Calu3 (cell line): Measurements from ENCODE around the gene ABLIM2. TPM values are rescaled to one million over a fixed set of nuclear protein-coding genes. Genes with fewer than 3 reads are reported as not detected.

Experiments used
- BruUV-seq: library from RNA; stranded (reverse); fragments of 400-500 nt; replicated peaks from 2 replicates; lab custom pipeline; 2021; lab: Mats Ljungman, UMichigan
- CTCF ChIA-PET: fragments of 300-600 bp; sonication (Branson Sonifier 250); formaldehyde crosslinking; loops from one replicate; lab custom pipeline; 2022; ENCODE audit warnings: antibody characterized with exemption; lab: Charles Lee
- DNase-seq: peaks from one replicate; pipeline ENCODE4 v3.0.0; 2022
- H3K27ac Mint-ChIP-seq: one replicate; pipeline ENCODE4 v1.8.0; 2022; ENCODE audit warnings: mixed read lengths; ENCODE audit not compliant: unreplicated experiment
- H3K27me3 Mint-ChIP-seq: one replicate; pipeline ENCODE4 v1.8.0; 2022; ENCODE audit warnings: mixed read lengths; ENCODE audit not compliant: unreplicated experiment
- H3K36me3 Mint-ChIP-seq: one replicate; pipeline ENCODE4 v1.8.0; 2022; ENCODE audit warnings: mild to moderate bottlenecking, moderate library complexity, mixed read lengths; ENCODE audit not compliant: insufficient read depth, unreplicated experiment
- H3K4me1 Mint-ChIP-seq: one replicate; pipeline ENCODE4 v1.8.0; 2022; ENCODE audit warnings: mild to moderate bottlenecking, low read depth, mixed read lengths; ENCODE audit not compliant: unreplicated experiment
- H3K4me3 Mint-ChIP-seq: one replicate; pipeline ENCODE4 v1.8.0; 2022; ENCODE audit warnings: mild to moderate bottlenecking, low read depth, moderate library complexity, mixed read lengths; ENCODE audit not compliant: unreplicated experiment
- H3K9me3 Mint-ChIP-seq: one replicate; pipeline ENCODE4 v1.8.0; 2022; ENCODE audit warnings: low read depth, mixed read lengths; ENCODE audit not compliant: unreplicated experiment
- CTCF ChIP-seq: fragments of 200-600 bp; IDR thresholded peaks from one replicate; pipeline ENCODE4 v1.8.0; 2022; ENCODE audit warnings: antibody characterized with exemption; ENCODE audit not compliant: unreplicated experiment
- intact Hi-C: fragments of 100-400 bp; cut with micrococcal nuclease; formaldehyde crosslinking; loops from one replicate; pipeline ENCODE4 v1.10.0; 2022; ENCODE audit not compliant: unreplicated experiment
- total RNA-seq: library from RNA; stranded (reverse); gene quantifications from 2 replicates; pipeline ENCODE4 v1.2.3, GENCODE V29; 2022

Gene ABLIM2
- total RNA-seq, 1 experiment from 2014 or later = 1.0 TPM

- H3K4me1 Mint-ChIP-seq = peaks cover 30% of the 10 kb centered on the region
- no TSS peak for BruUV-seq
- no peaks in the 10 kb centered on the region for H3K27me3 Mint-ChIP-seq
- intact Hi-C loops = loop anchor here (10.0 kb wide), 1 partner anchor 395 kb away; the partner anchor contains the start of gene GPR78
- no peak overlapping the region for H3K4me3 Mint-ChIP-seq
- CTCF ChIA-PET = no interaction called here
- H3K27ac Mint-ChIP-seq = no peak overlapping the region
- H3K36me3 Mint-ChIP-seq = peaks cover 10% of the 10 kb centered on the region
- no peaks in the 10 kb centered on the region for H3K9me3 Mint-ChIP-seq
- DNase-seq = no peak
- no peak for TF ChIP-seq CTCF
These were observed 31.2 kb upstream of the ABLIM2 start for GRCh38 chr4:8189551-8190466.

GRCh38 chr4:8188743-8189550, 30.3 kb upstream of the ABLIM2 start:
- Mint-ChIP-seq H3K4me1 (peaks cover 35% of the 10 kb centered on the region), H3K9me3 (no peaks in the 10 kb centered on the region), H3K27ac (no peak overlapping the region), H3K4me3 (no peak overlapping the region), H3K27me3 (no peaks in the 10 kb centered on the region), H3K36me3 (peaks cover 10% of the 10 kb centered on the region)
- CTCF ChIA-PET = interaction anchor here (1.7 kb wide), 1 partner anchor 12 kb away, joined by 6 read pairs; no protein-coding TSS in a partner anchor
- DNase-seq = no peak
- BruUV-seq = no TSS peak
- no peak for TF ChIP-seq CTCF
- intact Hi-C loops = loop anchor here (10.0 kb wide), 1 partner anchor 396 kb away; the partner anchor contains the start of gene GPR78

GRCh38 chr4:8188085-8188484, 29.5 kb upstream of the ABLIM2 start:
- no TSS peak for BruUV-seq
- Mint-ChIP-seq H3K27me3 (no peaks in the 10 kb centered on the region), H3K4me3 (peak overlapping the region; percentile 17), H3K9me3 (no peaks in the 10 kb centered on the region), H3K27ac (peak overlapping the region; percentile 40), H3K4me1 (peaks cover 40% of the 10 kb centered on the region), H3K36me3 (peaks cover 16% of the 10 kb centered on the region)
- CTCF ChIA-PET = interaction anchor here (1.7 kb wide), 1 partner anchor 11 kb away, joined by 6 read pairs; no protein-coding TSS in a partner anchor
- DNase-seq = peak; percentile 32
- no peak for TF ChIP-seq CTCF
- intact Hi-C loops = loop anchor here (10.0 kb wide), 1 partner anchor 397 kb away; the partner anchor contains the start of gene GPR78

DNA sequence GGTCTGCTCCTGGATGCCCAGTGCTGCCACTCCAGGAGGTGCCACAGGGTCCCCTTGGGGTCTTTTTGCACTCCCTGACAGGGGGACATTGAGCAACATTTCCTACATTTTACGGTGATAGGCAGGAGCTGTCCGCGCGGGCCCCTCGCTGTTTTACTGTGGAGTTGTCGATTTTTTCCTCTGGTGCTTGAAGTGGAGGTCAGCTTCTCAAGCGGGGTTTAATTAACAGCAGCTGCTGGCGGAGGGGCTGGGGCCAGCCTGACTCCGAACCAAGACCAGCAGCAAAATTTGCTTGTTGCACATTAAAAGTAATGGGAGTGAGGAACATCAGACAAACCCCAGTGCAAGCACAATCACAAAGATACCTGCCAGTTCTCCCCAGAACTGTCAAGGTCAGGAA, 27.3 kb upstream of the ABLIM2 start:
- no peak for DNase-seq
- intact Hi-C loops = loop anchor here (10.0 kb wide), 1 partner anchor 399 kb away; the partner anchor contains the start of gene GPR78
- Mint-ChIP-seq H3K4me3 (no peak overlapping the region), H3K27me3 (no peaks in the 10 kb centered on the region), H3K4me1 (peaks cover 34% of the 10 kb centered on the region), H3K27ac (no peak overlapping the region), H3K9me3 (no peaks in the 10 kb centered on the region), H3K36me3 (peaks cover 16% of the 10 kb centered on the region)
- BruUV-seq = no TSS peak
- CTCF ChIA-PET = no interaction called here
- TF ChIP-seq CTCF = no peak
